G401.6 (cell line): ENCODE data around the gene GPR3.
"Not testable (repeated sequence)": the region's sequence is repeated elsewhere in the genome, so short reads cannot be mapped to it uniquely, and the experiment has no call there.

Experiments
- FAIRE-seq: peaks from 2 replicates; lab custom pipeline; 2012; peaks lifted over from hg19 to GRCh38; lab: Jason Lieb, UNC

Gene GPR3

DNA sequence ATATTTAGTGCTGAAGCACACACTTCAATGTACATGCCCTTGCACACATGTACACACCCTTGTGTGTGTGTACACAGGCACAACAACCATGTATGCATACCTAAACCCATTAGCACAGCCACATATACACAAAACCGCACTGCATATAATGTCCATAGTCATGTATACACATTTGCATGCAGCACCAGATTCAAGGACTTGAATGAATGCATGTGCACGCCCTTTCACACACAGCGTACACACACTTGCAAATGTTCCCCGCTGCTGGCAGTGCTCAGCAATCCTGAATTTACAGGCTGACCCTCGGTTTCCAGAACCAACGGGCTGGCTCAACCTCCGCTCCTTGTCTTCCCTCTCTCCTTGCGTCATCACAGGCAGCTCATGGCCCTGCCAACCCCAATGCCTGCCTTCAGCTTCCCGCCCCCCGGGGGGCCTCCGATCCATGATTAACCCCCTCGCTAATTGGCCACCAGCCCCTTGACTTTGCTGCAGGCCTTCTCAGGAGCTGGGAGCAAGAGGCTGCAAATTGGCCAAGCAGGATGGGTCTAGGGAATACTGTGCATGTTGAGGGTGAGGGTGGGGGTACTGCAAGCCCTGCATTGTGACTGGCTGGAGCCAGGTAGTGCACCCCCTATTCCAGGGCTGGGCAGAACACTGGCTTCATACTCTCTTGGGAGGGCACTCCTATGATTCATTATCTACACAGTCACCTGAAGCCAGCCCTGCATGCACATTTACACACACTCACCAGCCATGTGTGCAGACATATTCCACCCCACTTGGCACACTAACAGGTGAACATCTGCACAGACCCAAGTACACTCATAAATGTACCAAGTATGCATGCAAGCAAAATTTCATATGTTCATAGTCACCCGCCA is 7.9 kb downstream of the GPR3 start:
- FAIRE-seq, result no peak

DNA sequence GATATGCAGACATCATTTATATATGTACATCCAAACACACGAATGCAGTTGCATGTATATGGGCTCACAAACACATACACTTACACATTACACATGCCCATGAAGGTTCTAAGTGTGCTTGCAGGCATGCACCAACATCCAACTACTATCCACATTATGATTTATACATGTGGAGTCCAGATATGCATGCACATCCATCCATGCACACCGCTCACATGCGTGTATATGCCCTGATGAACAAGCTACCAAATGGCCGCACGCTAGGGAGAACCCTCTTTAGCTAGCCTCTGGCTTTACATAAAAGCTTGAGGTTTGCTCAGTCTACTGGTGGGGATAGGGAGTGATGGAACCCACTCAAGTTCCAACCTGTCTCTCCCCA is 8.5 kb downstream of the GPR3 start:
- FAIRE-seq, result no peak

DNA sequence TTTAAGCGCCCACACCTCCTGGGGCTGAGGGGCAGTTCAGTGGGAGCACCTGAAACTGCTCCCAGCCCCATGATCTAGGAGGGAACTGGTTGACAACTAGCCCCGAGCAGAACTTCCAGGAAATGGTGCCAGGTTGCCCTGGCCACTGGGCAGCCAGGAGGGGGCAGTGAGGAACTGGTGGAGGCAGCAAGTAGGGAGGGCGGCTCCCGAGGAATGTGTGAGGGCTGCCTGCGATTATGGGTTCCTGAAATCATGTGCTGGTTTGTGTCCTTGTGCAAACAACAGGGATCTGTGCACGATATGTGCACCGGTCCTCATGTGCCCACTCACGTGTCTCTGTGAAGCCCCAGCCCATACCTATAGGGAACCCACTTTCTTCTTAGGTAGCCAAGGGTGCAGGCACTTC is 9.9 kb downstream of the GPR3 start:
- FAIRE-seq, result no peak

DNA sequence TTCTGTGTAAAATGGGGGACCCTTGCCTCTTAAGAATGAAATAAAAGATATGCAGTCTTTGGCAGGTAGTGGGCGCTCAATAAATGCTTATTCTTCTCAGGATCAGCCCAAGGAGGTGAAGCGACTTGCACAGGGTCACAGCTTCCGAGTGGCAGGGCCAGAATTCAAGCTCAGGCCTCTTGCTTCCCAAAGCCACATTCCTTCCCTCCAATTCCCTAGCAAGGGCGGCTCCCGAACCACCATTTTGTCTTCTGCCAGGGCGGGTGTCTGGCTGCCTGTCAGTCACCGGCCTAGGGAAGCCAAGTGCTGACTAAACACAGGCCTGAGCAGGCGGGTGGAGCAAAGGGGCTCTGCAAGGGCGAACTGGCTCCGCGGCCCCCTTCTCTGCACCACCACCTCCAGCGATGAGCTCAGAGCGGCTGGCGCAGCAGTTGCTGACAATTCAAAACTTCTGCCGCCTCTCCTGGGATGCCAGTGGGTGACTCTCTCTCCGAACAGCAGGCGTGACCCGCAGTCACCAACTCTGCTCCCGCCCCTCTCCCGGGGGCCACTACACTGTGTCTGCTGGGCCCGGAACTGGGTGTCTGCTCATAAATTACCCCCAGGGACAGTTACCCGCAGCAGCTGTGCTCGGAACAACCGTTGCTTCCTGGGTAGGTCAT is 10.8 kb downstream of the GPR3 start:
- FAIRE-seq, result no peak

DNA sequence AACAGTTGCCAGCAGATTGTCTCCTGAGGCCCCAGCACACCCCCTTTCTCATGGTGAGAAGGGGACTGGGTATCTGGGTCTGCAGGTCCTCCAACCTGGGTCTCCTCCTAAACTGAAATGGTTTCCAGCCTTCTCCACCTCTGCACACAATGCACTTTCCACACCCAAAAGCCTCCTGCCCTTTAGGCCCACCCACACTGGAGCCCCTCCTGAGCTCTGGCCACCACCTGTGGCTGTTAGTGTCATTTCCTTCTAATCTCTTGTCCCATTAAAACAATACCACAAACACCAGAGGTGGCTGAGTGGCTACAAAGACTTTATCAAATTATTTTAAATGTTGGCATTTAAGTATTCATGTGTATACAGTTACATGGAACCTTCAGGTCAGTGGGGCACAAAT is 11.5 kb downstream of the GPR3 start:
- FAIRE-seq, result no peak

DNA sequence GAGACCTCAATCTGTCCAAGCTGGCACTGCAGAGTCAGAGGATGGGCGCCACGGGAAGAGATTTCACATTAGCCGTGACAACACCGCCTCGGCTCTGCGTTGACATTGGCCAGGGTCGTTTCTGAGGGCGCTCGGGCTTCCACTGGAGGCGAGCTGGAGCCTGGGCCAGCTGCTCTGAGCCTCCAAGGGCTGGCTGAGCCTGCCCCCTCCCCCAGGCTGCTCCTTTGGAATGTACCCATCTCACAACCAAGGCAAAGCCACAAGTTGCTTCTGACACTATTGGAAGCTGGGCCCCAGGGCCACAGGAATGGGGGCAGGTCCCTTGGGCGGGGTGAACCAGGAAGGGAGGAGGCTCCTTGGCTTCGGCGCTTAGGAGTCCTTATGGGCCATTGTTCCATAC is 12.7 kb downstream of the GPR3 start:
- no peak for FAIRE-seq

DNA sequence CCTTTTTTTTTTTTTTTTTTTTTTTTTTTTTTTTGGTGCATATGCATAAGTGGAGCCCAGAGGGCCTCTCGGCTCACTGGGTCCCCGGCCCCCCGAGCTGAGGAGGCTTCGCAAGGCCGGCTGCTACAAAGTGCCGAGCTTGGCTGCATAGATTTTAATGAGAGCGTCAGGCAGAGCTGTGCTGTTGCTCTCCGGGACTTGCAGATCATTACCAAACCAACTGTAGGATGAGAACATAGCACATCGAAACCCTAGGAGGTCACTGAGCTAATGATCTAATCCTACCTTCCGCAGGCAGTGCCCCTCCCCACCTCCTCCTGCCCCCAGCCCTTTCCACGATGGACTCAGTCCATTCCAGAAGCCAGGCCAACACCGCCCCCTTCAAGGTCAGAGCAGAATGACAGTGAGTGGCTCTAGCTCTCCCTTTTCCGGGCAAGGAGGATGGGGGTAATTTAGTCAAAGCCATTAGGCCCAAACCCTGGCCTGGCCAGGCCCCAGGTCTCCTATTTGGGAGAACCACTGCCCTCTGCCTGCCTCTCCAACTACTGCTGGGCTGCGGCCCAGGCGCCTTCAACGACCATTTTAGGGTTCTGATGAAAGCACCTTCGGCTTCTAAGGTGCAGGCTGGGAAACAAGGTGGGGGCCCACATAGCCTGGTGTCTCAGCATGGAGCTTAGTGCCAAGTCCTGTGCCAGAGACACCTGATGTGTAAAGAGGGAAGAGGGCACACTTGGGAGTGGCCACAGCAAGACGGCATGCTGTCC is 13.4 kb downstream of the GPR3 start:
- not testable (repeated sequence) for FAIRE-seq

DNA sequence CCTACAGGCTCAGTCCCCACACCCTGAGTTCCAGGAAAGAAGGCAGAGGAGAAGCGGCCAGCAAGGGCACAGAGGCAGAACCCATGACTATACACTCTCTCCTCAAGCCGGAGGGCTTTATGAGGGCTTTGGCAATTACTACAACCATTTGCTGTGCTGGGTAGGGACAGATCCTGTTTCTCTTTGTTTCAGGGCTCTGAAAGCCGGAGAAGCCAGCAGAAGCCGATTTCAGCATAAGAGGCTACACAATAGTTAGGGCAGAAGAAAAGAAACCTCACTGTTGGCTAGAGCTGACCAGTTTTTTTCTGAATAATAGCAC is 13.9 kb downstream of the GPR3 start:
- no peak for FAIRE-seq

DNA sequence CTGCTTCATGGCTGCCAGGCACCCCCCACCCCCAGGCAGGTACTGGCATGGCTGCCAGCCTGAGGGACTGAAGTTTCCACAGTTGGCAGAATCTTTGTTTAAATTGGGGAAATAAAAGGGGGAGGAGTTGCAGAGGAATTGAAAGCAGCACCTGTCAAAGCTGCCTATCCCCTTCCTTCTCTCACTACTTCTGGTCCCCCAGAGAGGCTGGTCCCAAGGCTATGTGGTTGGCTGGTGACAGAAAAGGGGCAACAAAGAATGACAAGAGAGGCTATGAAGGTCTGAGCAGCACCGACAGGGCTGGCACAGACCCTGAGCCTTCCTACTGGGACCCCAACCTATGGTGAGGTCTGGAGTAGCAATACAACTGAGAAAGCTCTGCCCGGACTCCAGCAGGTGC is 14.4 kb downstream of the GPR3 start:
- not testable (repeated sequence) for FAIRE-seq

DNA sequence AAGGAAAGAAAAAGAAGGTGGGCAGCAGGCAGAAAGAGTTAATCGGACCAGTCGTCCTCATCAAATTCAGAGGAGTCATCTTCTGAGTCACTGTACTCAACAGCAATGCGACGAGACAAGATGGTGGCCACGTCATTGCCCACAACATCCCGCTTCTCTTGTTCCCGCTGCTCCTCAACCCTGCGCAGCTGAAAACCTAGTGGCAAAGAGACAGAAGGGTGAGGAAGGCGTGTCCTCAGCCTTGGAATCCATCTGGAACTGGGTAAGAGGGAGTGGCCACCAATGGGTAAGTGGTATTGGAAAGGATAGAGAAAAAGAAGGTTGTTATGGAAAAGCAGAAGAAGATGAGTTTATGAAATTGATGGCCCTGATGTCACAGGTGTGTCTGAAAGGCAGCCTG is 15.7 kb downstream of the GPR3 start:
- FAIRE-seq, result no peak

DNA sequence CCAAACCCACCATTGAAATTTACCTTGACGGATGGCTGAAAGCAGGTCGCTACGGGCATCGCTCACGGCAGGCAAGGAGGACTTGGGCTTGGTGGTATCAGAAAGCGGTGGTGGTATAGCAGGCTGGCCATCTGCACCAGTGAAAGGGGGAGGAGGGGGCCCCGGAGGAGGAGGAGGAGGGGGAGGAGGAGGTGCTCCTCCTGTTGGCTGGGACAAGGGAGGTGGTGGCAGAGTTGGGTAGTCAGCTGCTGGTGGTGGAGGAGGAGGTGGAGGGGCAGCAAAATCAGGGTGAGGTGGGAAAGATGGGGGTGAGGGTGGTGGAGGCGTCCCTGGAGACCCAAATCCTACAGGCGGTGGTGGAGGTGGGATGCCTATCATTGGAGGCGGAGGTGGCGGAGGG is 17.2 kb downstream of the GPR3 start:
- FAIRE-seq, result no peak

DNA sequence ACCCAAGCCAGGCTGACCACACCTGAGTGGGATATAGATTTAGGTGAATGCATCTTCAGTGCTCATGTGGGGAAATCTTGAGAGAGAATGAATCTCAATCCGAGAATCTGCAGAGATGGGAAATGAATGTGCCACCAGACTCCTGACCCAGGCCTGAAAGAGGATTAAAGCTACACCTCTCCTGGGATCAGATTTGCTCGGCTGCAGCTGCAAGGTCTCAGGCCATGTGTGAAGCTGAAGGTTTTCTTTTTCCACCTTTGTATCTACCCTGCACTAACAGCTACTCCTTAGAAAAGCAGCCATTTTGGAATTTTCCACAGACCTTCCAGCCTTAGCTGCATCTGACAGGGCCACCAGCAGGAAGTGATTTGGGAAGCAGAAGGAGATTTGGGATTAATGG is 18.3 kb downstream of the GPR3 start:
- FAIRE-seq, result no peak

DNA sequence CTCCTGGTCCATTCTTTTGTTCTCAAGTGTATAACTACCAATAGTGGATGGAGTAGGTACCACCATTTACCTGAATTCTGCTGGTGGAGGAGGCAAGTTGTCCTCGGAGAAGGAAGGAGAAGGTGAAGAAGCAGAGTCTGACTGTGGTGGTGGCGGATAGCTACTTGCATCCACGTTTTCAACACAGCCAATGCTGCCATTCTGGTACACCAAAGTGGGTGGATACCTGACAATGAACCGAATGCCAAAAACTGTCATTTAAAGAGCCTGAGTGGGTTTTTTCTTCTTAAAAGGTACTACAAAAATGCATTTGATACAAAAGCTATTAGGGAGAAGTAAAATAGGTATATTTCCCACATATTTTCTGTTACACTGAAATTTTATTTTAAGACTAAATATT is 20.1 kb downstream of the GPR3 start:
- no peak for FAIRE-seq

DNA sequence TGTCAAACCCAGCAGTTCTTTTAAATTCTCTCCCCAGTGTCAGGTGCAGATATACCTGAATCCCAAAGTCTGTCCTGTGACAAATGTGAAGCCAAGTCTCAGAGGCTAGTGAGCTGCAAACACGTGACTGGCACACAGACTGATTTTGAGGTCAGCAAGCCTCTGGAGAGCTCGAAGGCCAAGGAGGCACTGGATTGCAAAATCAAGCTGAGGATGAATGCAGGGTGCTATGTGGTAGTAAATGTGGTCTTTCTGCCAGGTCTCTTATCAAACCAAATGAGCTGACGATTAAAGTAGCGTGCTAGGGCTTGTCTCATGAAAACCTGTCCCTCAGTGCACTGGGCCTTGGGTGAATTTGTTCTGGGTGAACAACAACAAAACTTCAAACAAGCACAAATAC is 20.6 kb downstream of the GPR3 start:
- FAIRE-seq, result no peak

DNA sequence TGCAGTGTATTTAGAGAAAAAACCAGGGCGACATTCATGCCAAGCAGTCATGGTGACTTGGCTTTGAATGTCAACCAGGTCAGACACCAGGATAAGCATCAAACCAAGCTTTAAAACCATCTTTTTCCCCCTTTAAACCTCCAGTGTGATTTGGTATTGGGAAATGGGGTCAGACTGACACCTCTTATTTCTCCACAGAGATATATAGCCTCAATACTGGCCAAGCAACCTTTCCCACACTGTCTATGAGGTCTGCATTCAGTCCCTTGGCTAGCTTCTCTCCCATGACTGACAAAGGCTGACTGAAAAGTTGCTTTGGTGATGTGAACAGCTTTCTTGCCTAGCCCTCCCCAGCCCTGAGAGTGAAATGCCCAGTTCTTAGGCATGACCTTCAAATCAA is 21.7 kb downstream of the GPR3 start:
- FAIRE-seq, result no peak

DNA sequence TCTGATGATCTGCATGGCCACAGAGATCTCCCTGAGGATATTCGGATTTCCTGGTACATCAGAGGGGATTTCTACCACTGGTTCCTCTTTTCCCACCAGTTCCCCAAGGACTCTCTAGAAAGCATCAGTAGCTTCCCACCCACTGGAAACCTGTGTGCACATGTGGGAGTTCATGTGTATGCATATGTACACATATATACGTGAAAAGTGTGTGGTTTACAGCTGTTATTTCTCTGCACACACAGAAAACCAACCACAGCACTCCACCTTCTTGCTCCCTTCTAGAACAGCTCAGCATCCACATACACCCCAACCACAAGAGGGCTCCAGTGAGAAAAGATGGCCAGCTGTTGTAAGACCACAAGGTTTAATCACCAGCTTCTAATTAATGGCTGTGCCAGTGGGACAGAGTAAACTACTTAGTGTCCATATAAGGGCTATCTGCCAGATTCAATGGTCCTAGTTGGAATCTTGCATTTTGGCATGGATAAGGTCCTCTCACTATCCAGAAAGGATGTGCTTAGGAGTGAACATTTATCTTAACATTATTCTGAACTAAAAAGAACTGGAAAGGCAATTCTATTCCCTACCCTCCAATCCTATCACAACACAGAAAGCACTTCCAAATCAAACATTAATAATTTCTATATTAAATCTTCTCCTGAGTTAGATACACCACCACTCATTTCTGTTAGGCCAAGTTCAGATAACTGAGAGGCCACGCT is 24.1 kb downstream of the GPR3 start:
- no peak for FAIRE-seq

DNA sequence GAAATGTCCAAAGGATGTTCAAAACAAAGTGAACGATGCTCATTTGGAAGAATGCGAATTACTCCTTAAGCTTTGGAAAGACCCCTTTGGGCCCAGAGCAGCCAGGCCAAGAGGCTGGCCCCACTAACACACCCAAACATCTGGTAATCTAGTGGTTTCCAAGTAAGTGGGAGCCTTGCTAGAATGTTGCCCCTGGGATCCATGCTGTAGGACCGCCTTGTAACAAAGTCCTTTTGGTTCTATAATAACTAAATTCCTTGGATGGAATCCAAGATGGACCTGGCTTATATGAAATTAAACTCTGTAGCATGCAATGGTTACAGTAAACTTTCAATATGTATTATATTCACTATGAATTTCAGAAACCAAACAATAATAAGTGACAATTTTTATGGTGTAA is 25.3 kb downstream of the GPR3 start:
- no peak for FAIRE-seq

DNA sequence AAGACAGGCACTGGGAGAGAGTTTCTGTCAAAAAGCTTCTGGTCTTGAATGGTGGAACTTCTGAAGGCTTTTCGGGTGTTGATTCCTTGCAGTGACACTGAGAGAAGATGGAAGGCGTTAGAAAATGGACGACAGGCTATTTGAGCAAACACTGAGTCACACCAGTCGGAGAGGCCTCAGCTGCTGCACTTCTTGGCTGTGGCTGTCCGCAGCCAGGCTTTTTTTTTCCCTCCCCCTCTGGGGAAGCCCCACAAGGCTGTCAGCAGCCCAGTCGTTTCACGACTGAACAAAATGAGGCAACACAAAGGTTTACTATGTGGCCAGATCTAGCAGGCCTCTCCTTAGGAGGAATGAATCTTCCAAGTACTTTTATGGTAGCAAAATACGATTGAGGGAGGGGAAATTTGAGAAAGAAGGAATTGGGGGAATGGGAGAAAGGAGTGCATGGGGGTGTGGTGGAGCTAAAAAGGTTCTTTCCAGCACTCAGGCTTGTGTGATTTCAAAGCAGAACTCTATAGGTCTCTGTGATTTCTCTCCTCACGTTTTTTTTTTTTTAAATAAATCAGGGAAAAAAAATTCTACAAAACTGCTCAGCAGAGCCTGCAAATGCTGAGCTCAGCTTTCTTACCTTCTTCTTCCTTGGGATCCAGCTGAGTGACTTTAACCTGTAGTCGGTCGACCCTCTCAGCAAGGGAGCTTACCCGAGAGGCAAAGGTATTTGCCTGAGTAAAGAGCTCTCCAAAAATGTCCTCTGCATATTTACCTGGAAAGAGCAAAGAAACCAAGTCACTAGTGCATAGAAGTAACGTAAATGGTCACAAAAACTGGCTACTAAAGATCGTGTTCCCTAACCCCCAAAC is 26.1 kb downstream of the GPR3 start:
- no peak for FAIRE-seq

DNA sequence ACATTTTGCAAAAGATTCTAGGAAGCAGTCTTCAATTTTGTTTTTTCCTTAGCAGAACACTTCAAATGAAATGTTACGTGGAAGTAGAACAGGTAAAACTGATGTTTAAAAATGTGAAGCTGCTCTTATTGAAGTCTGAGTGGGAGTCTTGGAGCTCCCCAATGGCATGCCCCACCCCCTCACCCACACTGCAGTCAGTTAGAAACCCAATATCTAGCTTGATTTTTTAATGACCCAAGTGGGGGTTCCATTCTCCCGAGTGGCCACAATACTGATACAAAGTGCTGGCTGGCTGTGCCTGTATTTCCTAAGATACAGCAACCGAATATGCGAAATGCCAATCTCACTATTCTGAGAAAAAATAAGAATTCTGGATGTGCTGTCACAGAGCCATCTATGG is 31.3 kb downstream of the GPR3 start:
- FAIRE-seq, result no peak

DNA sequence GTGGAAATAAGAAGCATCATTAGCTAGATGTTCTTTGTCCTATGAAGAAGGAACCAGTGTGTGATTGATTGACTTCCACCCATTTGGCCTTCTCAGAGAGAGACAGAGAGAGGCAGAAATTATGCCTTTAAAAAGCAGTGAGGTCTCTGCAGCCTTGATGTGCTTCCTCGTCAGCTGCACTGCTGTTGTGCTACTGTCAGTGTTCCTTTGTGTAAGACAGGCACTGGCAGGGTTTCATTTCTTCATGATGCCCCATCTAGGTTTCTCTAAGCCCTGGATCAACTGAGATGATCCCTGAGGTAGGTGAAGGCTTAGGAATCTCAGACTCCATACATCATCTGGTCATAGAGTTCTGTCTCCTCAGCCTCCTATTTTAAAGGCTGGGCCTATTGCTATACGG is 34.9 kb downstream of the GPR3 start:
- no peak for FAIRE-seq

DNA sequence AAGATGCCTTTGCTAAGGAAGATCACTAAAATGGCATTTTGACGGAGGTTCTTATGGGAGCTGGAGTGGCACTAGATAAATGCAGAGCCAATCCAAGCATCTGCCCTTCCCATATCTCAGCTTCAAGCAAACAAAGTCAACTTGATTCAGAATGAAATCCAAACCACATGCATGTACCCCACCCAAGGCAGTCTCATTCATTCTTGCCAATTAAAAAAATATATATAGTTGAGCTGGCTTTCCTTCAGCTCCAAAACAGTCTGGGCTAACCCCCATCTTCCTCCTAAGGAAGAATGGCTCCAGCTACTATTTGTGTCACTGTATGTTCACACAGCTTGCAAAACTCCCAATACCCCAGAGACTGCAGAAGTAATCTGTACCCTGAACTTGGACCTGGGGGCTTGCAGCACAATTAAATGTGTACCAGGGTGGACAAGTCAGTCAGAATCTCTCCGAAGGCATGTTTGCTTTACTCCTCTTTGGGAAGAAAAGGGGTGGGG is 35.4 kb downstream of the GPR3 start:
- FAIRE-seq, result no peak
